Coronary artery (tissue), 2 donors: ENCODE measurements around the gene PPHLN1.

Source experiments
- DNase-seq: peaks from one replicate; pipeline ENCODE4 v3.0.0-alpha.2; 2017; ENCODE audit warnings: low spot score
- H3K27ac ChIP-seq, 2 donors: fragments of 200-600 bp; sonication (generic); one replicate each; pipeline ENCODE4 v1.5.1; 2016 to 2019
- H3K4me3 ChIP-seq: fragments of 200-600 bp; sonication (generic); 2 replicates; pipeline ENCODE4 v1.5.1; 2016; ENCODE audit warnings: mild to moderate bottlenecking, moderate library complexity
- TF ChIP-seq, protein P1 (sequence below): fragments of 200-600 bp; sonication (generic); IDR thresholded peaks from one replicate; pipeline ENCODE4 v1.5.1; 2019; ENCODE audit warnings: antibody characterized with exemption

PPHLN1 gene

DNA sequence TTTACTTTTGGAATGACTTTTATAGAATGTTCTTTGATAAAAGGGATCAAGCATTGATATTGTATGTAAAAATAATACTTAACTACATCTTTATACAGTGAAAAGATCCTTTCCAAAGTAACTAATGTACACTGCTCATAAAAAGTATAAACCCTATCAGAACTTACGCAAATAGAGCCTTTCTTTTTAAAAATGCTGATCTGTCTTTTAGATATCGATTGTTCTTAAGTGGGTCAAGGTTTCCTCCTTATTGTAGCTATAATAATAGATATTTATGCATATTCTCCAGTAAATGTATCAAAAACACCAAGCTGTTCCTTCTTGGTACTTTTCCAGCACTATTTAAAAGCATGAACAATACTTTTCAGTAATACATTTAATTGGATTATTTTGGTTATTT lies 68.5 kb downstream of the PPHLN1 start:
- no peak for DNase-seq
- H3K4me3 ChIP-seq: no peak overlapping the region
- TF ChIP-seq, protein P1, sequence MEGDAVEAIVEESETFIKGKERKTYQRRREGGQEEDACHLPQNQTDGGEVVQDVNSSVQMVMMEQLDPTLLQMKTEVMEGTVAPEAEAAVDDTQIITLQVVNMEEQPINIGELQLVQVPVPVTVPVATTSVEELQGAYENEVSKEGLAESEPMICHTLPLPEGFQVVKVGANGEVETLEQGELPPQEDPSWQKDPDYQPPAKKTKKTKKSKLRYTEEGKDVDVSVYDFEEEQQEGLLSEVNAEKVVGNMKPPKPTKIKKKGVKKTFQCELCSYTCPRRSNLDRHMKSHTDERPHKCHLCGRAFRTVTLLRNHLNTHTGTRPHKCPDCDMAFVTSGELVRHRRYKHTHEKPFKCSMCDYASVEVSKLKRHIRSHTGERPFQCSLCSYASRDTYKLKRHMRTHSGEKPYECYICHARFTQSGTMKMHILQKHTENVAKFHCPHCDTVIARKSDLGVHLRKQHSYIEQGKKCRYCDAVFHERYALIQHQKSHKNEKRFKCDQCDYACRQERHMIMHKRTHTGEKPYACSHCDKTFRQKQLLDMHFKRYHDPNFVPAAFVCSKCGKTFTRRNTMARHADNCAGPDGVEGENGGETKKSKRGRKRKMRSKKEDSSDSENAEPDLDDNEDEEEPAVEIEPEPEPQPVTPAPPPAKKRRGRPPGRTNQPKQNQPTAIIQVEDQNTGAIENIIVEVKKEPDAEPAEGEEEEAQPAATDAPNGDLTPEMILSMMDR: no peak
- no peak overlapping the region for H3K27ac ChIP-seq

DNA sequence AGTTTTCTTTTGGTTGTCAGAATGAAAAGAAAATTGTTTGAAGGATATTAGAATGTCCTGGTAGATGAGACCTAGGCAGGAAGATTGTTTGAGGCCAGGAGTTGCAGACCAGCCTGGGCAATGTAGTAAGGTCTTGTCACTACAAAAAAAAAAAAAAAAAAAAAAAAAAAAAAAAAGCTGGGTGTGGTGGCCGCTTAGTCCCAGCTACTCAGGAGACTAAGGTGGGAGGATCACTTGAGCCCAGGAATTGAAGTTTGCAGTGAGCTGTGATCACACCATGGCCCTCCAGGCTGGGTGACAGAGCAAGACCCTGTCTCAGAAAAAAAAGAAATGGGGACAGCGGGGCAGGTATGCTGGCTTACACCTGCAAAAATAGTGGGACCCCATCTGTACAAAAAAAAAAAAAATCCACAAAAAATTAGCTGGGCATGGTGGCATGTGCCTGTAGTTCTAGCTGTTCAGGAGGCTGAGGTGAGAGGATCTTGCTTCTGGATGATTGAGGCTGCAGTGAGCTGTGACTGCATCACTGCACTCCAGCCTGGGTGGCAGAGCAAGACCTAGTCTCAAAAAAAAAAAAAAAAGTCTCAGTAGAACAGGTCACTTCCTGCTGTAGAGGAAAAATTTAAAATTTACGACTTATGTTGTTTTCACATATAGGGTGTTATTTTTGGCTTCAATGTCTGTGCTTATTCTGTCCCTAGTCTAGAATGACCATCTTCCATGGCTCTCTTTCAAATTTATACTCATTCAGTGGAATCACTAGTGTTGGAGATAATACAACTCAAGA lies 70.7 kb downstream of the PPHLN1 start:
- TF ChIP-seq, protein P1: no peak
- DNase-seq: no peak
- Histone ChIP-seq H3K4me3 (no peak overlapping the region), H3K27ac (no peak overlapping the region)

DNA sequence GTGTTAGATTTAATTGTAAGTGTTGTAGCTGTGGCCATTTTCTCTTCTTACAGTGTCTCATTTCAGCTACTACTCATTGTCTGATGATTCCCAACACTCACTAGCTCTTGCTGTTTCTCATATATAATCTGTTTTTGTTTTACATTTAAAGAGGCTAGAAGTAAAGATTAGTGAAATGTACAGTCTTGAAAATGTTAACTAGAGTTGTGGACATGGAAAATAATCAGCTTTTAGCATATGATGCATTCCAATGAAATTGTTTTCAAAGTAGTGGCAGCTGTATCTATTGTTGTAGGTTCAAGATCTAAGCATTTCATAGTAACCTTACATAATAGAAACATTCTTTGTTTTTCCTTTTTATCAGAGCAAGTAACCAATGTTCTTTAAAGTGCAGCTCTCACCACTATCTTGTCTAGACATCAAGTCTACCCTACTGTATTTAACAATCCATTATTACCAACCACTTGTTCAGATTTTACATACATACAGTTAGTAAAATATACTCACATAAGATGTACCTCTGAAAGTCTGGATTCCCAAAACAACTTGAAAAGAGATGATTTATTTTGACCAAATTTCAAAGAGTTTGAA lies 76.9 kb downstream of the PPHLN1 start:
- Histone ChIP-seq H3K27ac (no peak overlapping the region), H3K4me3 (no peak overlapping the region)
- no peak for DNase-seq
- TF ChIP-seq, protein P1: no peak

DNA sequence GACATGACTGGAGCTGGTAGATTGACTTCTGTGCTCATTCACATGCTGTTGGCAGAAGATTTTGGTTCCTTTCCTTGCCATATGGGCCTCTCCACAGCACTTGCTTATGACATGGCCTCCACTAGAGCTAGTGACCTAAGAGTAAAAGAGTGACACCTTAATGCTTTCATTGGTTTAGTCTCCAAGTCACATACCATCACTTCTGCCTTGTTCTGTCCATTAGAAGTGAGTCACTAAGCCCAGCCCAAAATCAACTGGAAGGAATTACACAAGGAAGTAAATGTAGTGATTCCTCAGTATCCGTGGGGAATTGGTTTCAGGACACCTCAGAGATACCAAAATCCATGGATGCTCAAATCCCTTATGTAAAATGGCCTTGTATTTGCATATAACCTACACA lies 81.3 kb downstream of the PPHLN1 start:
- no peak overlapping the region for H3K4me3 ChIP-seq
- DNase-seq: no peak
- TF ChIP-seq, protein P1: no peak

DNA sequence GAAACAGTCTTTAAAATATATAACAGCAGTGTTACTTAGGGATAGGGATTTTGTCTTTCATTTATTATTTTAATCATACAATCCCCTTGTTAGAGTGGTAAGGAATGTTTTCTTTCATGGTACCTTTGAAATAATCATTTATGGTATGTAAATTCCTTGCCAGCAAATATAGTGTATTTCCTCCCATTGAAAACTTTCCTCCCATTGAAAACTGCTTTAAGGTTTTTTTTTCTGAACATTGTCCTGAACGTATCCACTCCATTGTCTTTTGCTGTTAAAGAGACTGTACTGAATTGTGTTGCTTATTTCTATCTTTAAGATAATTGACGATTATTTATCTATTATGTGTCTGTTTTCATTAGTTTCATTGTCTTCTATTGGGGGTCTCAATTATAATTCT lies 83.5 kb downstream of the PPHLN1 start:
- TF ChIP-seq, protein P1: no peak
- Histone ChIP-seq H3K27ac (no peak overlapping the region), H3K4me3 (no peak overlapping the region)
- DNase-seq: no peak

More for the DNA sequence above, 81.3 kb downstream of the PPHLN1 start:
- no peak overlapping the region for H3K27ac ChIP-seq

DNA sequence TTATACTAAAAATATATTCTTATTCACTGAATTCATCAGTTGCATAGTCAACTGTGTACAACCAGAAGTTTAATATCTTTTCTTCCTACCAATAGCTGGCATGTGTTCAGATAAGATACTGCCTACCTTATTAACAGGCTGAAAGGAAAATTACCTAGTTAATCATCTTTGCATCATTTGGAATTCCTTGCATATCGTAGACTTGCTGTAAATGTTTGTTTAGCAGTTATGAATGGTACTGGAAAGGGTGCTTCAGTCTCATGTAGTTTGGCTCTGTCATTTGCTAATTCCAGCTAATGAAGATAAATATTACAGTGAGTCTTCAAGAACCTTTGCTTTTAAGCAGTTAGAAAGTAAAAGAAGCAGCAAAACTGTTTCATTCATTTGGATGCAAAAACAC lies 84.4 kb downstream of the PPHLN1 start:
- DNase-seq: no peak
- TF ChIP-seq, protein P1: no peak
- Histone ChIP-seq H3K4me3 (no peak overlapping the region), H3K27ac (no peak overlapping the region)

DNA sequence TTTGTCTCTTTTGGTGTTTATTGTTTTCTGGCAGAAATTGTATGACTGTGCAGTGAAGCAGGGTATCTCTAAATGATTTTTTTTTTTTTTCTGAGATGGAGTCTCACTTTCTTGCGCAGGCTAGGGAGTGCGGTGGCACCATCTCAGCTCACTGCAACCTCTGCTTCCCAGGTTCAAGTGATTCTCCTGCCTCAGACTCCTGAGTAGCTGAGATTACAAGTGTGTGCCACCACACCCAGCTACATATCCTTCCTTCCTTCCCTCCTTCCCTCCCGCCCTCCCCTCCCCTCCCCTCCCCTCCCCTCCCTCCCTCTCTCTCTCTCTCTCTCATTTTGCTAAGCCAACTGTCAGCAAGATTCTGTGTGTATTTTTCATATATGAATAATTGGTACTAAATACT lies 94.4 kb downstream of the PPHLN1 start:
- no peak overlapping the region for H3K4me3 ChIP-seq
- no peak overlapping the region for H3K27ac ChIP-seq
- no peak for DNase-seq
- TF ChIP-seq, protein P1: no peak
